IPS-NIHi7 (cell line): Measurements from ENCODE around the gene KCNQ1OT1.

ENCODE experiments used
- DNase-seq: peaks from one replicate; pipeline ENCODE4 v3.0.0; 2012; ENCODE audit warnings: mixed read lengths; ENCODE audit errors: extremely low spot score

KCNQ1OT1 gene

DNA sequence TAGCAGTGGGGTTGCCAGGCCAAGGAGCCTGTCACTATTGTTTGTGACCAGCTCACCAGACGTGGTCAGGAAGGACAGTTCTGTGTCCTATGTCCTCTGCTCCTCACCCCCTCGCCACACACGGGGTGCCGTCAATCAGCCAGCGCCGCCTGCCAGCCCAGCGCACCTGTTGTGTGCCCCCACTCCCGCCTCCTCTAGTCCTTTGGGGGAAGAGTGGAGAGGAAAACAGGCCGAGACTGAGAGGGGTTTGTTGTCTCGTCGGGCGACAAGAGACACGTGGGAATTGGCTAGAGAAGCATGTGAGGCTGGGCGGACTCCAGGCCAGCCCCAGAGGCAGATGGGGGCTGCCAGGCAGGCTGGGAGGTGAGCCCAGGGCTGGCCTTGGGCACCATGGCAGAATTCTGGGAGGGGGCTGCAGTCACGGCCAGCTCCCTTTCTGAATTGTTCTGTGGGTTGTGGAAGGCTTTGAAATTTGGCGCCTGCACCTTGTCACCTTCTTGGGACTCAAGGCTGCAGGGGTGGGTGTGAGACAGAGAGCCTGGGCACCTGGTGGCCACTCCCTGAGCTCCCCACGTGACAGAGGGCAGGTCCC lies 3.1 kb upstream of the KCNQ1OT1 start:
- no peak for DNase-seq

DNA sequence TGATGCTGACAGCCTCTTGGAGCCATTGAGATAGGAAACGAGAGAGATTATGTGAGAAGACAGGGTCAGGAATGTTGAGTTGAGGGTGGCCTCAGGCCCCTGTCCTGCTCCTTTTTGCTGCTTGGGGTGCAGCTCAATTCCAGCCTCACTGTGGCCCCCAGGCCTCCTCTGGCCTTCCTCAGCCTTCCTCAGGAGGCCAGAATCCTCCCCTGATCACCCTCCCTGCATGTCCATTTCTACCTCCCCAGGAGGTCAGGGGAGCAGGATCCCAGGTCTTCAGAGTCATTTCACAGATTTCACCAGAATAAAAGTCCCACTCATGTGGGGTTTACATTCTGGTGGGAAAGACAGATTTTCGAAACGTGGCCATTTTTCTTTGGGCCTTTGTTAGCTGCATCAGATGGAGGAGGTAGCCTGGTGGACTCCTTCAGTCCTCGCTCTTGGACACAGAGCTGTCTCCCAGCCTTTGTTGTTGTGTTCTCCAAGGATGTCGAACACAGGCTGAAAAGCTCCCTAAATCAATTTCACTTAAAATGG lies 2.2 kb upstream of the KCNQ1OT1 start:
- no peak for DNase-seq

DNA sequence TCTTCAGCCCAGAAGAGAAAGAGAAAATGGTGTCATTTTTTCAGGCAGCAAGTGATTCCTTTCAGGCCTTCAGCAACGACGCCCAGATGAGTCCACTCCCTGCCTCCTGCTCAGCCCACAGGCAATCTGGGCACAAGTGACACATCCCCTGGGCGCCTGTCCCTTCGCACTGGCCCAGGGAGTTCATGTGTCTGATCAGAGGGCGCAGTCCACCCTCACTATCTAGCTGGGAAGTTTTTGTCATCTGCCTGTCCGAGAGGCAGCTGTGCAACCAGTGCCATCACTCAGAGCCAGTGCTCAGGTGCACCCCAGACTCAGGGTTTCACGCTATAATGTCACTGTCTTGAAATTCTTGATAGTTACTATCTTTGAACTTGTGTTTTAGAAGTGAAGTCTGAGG lies 1.4 kb upstream of the KCNQ1OT1 start:
- DNase-seq = no peak

DNA sequence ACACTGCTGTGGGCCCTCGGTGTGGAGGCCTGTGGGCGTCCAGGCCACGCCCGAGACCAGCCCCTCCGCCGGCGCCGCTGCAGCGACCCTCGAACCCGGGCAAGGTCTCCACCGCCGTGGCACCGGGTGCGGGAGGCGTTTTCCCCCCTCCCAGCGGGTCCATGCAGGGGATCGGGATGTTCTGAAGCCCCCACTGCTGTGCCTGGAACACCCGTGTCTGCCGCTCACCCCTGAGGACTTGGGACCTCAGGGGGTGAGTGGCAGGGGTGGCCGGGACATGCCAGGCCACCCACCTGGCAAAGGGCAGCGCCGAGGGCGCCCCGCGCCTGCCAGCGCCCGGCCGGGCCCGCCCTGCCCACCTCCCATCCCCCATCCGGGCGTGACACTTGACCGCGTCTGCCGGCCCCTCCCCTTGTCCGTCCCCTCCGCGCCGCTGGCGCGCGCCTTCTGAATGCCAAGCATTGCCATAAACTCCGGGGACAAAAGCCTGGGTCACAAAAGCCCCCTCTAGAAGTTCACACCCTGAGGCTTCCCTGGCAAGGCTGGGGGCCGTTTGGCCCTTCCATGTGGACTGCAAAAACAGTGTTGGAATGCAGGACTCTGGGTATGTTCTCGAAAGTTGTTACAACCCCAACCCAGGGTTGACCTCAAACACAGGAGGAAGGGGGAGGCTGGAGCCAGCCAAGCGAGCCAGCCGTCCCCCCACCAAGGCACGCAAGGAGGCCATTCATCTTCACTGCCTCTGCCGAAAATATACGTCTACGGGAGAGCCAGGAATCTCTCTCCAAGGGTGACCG lies 819 bp upstream of the KCNQ1OT1 start:
- DNase-seq = peak; percentile 63

- no peak for DNase-seq
These were observed 636 bp downstream of the KCNQ1OT1 start for GRCh38 chr11:2699185-2699530.

DNA sequence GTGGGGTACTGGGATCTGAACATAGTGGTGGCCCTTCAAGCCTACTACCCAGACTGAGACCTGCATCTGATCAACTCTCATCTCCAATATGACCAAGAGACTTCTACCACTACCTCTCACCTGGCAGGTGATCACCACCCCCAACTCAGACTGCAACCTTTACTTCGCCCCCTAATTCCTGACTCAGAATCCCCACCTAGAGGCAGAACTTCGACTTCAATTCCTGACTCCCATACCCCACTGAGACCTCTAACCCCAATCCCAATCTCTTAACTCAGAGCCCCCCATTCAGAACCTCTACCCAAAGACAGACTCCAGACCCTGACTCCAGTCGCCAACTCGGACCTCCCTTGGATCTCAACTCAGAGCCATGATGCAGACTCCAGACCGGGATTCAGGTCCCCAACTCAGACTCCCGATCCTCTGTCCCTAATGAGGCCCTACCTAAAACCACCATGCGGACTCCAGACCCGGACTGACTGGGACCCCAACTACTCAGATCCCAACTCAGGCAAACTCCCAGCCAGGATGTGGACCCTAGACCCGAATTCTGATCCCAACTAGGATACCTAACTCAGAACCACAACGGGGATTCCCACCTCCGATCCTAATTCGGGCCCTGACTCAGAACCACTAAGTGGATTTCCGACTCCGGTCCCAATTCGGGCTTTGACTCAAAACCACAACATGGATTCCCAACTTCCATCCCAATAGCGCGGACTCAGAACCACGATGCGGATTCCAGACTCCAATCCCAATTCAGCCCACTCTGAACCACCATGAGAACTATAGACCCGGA lies 1.2 kb downstream of the KCNQ1OT1 start:
- no peak for DNase-seq

GRCh38 chr11:2697866-2698265 lies 1.9 kb downstream of the KCNQ1OT1 start:
- no peak for DNase-seq

GRCh38 chr11:2696455-2696854 lies 3.3 kb downstream of the KCNQ1OT1 start:
- DNase-seq = no peak

DNA sequence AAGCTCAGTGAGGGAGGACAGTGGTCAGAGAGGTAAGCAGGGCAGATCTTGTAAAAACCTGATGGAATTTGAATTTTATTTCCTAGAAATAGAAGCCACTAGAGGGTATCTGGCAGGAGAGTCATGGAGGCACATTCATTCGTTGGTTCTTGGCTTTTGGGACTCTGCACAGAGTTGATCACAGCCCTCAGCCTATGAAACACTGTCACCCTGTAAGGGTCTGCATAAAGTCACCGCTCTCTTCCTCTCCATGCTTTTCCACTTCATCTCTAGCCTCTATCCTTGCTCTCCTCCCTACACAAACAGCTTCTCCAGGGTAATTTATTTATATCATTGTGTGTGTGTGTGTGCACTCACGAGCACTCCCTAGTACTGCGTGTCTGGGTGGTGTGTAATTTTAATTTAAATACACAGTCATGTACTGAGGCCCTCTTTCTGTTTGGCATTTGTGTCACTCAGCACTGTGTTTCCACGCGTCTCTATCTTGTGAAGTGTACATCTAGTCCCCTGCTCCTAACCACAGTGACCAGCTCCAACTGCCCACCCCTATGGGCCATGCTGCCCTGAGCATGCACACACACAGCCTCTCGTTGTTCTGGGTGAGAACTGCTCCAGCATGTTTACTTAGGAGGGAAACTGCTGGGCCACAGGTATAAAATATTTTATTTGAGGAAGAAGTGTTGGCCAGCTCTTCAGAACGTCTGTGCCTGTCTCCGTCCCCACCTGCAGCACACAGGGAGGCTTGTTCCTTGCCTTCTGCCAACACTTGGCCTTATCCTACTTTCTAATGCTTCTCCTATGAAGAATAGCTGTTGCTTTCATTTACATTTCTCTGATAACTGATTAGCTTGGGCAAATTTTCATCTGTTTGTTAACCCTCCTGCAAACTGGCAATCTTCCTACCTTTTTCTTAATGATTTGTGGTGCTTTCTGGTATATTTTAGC lies 4.5 kb downstream of the KCNQ1OT1 start:
- no peak for DNase-seq

DNA sequence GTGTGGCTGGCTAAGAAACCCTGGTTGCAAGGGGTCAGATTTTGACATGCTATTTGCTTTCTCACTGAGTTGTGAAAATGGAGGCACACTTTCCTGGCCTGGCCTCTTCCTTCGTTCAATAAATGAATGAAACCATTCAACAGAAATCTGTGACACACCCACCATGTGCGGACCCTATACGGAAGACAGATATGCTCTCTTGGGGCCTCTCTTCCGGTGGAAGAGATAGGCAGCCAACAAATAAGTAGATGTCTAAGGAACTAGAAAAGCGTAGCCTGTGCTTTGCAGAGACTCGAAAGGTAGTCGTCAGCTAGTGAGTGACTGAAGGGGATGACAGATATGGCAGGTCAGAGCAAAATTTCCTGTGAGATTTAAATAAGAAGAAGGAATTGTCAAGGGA lies 5.3 kb downstream of the KCNQ1OT1 start:
- no peak for DNase-seq

- DNase-seq = peak; percentile 89
These were observed 6.2 kb downstream of the KCNQ1OT1 start for GRCh38 chr11:2693271-2694261.

- peak; percentile 66 for DNase-seq
These were observed 7.6 kb downstream of the KCNQ1OT1 start for GRCh38 chr11:2691991-2692875.

DNA sequence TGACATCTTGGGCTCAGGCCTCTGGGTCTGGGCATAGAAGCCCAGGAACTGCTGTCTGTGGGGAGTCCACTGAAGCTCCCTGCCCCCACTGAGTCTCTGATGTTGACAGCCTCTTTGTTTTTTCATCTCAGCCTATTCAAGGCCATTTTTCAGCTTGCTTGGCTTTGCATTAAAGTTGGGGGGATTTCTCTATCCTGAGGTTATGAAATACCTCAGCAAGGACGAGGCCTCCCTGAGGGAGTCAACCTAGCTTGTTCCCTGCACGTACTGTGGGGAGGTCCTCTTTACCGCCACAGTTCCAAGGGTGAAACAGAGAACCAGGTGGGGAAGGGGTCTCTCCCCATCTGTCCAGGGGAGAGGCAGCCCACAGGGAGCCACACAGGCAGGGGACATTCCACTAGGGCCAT lies 8.4 kb downstream of the KCNQ1OT1 start:
- no peak for DNase-seq

DNA sequence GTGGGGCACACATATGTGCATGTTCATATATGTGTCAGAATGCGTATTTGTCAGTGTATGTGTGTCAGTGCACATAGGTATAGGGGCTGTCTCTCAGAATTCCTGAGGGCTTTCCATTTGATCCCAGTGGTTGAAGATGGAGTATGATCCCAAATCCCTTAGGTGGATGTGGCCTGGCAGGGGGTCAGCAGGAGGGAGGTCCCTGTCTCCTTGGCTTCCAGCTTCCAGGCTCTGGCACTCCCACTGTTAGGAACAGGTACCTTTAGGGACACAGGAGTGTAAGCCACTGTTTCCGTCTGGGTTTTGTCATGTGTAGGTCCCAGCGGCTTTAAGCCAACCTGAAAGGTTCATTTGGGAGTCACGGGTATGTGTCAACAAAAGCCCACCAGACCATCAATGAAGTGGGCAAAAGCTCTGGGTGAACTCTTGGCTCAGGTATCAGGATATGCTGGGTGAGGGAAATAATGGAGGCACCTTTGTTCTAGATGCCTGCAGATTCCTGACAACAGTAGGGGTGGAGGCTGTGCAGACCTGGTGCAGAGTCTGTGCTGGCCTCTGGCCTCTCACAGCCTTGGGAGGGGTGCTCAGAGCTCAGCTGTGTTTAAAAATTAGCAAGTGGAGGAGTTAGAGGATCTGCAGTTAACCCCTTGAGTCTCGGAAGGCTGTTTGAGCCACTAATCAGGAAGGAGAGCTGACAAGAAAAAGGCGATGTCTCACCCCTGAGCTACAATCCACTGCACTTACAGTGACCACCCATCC lies 9.0 kb downstream of the KCNQ1OT1 start:
- no peak for DNase-seq

GRCh38 chr11:2689651-2690575 lies 9.9 kb downstream of the KCNQ1OT1 start:
- DNase-seq = no peak

DNA sequence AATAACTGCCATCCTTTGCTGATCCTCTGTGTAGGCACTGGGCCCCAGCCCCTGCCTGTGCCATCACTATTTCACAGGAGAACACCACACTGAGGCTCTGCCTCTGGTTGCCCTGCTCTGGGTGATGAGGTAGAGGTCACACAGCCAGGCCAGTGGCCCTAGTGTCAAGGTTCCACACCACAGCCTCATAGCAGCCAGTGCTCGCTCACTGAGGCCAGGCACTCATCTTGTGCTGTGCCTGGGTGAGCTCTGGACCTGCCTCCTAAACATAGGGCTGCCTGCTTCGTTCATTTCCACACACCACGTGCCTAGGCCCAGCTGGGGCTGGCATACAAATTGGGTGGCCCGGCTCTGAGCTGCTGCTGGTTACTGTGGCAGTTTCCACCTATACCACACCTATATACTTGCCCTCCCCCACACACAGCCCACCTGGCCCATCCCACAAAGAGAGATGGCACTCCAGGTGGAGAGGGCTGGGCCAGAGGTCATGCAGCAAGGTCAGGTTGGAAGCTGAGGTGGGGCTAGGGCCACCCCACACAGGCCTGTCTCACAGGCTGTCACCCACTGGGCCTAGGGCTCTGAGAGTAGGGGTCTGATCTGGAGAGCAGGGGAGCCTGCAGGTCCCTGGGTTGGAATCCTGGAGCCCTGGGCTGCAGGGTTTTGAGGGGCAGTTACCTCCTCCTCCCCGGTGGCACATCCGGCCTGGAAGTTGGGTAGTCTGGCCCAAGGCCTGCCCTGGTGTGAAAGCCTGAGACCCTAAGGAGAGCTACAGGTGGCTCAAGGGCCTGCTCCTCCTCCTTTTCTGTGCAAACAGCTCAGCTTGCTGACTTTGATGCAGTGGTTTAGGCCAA lies 11.2 kb downstream of the KCNQ1OT1 start:
- no peak for DNase-seq
